ENCODE data around the gene SRSF8. TPM values are rescaled to one million over a fixed set of nuclear protein-coding genes. Genes with fewer than 3 reads are reported as not detected.
A peak's percentile ranks its signal among the peaks of the same experiment; 100 is the strongest.

Gene SRSF8
- total and polyA plus RNA-seq, 9 of the 15 experiments (the other 6 are each of a cell fraction or from before 2014, with no cell fraction given) = 18.0 to 53.4 (median 27.9) TPM

DNA sequence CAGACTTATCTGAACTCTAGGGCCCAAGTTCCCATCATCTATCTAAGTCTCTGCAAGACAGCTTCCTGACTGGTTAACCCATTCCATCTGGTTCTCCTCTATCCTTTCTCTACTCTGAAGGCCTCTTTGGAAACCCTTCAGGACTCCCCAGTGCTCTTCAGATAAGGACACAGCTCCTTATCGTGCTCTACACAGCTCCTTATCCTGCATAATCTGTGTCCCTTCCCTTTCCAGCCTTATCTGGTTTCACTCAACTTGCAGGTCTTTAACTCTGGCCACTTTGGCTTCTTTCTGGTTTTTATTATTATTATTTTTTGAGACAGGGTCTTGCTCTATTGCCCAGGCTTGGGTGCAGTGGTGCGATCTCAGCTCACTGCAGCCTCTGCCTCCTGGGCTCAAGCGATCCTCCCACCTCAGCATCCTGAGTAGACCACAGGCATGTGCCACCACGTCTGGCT, 33.5 kb downstream of the SRSF8 start (continued):
- peak; percentile 48; the same call in 1 of the 2 replicates for TF ChIP-seq MEF2D (tag; conservative IDR thresholded peaks at IDR 0.05; ENCODE audit: low read depth)
- TF ChIP-seq ZNF445 (CRISPR knock-in tag; IDR thresholded peaks at IDR 0.05; ENCODE audit: low read depth) = no peak; the same call in 1 of the 2 replicates
- TF ChIP-seq, protein P1, sequence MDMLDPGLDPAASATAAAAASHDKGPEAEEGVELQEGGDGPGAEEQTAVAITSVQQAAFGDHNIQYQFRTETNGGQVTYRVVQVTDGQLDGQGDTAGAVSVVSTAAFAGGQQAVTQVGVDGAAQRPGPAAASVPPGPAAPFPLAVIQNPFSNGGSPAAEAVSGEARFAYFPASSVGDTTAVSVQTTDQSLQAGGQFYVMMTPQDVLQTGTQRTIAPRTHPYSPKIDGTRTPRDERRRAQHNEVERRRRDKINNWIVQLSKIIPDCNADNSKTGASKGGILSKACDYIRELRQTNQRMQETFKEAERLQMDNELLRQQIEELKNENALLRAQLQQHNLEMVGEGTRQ (CRISPR knock-in tag; IDR thresholded peaks at IDR 0.05) = no peak
- TF ChIP-seq ATF1 (CRISPR knock-in tag; IDR thresholded peaks at IDR 0.05) = no peak
- TF ChIP-seq ATF1 (tag; IDR thresholded peaks at IDR 0.05) = peak; percentile 31; the same call in 1 of the 2 replicates
- no peak for TF ChIP-seq CEBPB (tag; IDR thresholded peaks at IDR 0.05)
- TF ChIP-seq, protein P2, sequence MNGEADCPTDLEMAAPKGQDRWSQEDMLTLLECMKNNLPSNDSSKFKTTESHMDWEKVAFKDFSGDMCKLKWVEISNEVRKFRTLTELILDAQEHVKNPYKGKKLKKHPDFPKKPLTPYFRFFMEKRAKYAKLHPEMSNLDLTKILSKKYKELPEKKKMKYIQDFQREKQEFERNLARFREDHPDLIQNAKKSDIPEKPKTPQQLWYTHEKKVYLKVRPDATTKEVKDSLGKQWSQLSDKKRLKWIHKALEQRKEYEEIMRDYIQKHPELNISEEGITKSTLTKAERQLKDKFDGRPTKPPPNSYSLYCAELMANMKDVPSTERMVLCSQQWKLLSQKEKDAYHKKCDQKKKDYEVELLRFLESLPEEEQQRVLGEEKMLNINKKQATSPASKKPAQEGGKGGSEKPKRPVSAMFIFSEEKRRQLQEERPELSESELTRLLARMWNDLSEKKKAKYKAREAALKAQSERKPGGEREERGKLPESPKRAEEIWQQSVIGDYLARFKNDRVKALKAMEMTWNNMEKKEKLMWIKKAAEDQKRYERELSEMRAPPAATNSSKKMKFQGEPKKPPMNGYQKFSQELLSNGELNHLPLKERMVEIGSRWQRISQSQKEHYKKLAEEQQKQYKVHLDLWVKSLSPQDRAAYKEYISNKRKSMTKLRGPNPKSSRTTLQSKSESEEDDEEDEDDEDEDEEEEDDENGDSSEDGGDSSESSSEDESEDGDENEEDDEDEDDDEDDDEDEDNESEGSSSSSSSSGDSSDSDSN (IDR thresholded peaks at IDR 0.05; ENCODE audit: borderline replicate concordance in 1 of 2, low read depth in 2 of 2, low read length in 2 of 2) = no peak
- TF ChIP-seq MEIS2 (IDR thresholded peaks at IDR 0.05; ENCODE audit: partially characterized antibody) = peak; percentile 80
- no peak for TF ChIP-seq ZNF764 (CRISPR knock-in tag; IDR thresholded peaks at IDR 0.05; ENCODE audit: low read depth)
- TF ChIP-seq, protein P3, sequence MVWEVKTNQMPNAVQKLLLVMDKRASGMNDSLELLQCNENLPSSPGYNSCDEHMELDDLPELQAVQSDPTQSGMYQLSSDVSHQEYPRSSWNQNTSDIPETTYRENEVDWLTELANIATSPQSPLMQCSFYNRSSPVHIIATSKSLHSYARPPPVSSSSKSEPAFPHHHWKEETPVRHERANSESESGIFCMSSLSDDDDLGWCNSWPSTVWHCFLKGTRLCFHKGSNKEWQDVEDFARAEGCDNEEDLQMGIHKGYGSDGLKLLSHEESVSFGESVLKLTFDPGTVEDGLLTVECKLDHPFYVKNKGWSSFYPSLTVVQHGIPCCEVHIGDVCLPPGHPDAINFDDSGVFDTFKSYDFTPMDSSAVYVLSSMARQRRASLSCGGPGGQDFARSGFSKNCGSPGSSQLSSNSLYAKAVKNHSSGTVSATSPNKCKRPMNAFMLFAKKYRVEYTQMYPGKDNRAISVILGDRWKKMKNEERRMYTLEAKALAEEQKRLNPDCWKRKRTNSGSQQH (CRISPR knock-in tag; IDR thresholded peaks at IDR 0.05) = no peak
- no peak for TF ChIP-seq ZKSCAN1 (IDR thresholded peaks at IDR 0.05; ENCODE audit: low read depth, low read length)
- TF ChIP-seq CBX8 (IDR thresholded peaks at IDR 0.05; ENCODE audit: borderline replicate concordance, extremely low read depth, low read depth, low read length, poor library complexity, severe bottlenecking) = no peak
- no peak for TF ChIP-seq PPARD (CRISPR knock-in tag; IDR thresholded peaks at IDR 0.05)
- TF ChIP-seq FOXJ3 (CRISPR knock-in tag; IDR thresholded peaks at IDR 0.05) = no peak
- TF ChIP-seq, protein P4, sequence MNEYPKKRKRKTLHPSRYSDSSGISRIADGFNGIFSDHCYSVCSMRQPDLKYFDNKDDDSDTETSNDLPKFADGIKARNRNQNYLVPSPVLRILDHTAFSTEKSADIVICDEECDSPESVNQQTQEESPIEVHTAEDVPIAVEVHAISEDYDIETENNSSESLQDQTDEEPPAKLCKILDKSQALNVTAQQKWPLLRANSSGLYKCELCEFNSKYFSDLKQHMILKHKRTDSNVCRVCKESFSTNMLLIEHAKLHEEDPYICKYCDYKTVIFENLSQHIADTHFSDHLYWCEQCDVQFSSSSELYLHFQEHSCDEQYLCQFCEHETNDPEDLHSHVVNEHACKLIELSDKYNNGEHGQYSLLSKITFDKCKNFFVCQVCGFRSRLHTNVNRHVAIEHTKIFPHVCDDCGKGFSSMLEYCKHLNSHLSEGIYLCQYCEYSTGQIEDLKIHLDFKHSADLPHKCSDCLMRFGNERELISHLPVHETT (CRISPR knock-in tag; conservative IDR thresholded peaks at IDR 0.05 in 1 of 2, IDR thresholded peaks at IDR 0.05 in 1 of 2) = peak in 1 of 2 experiments; percentile 89; a peak in 2 of 4 replicates
- TF ChIP-seq HDAC2 (IDR thresholded peaks at IDR 0.05) = peak; percentile 92
- peak; percentile 77 for TF ChIP-seq CCNT2 (IDR thresholded peaks at IDR 0.05; ENCODE audit: borderline replicate concordance, extremely low read depth, insufficient read length, low read depth, low read length)
- TF ChIP-seq ZNF586 (CRISPR knock-in tag; conservative IDR thresholded peaks at IDR 0.05) = no peak
- peak; percentile 55; the same call in 1 of the 2 replicates for TF ChIP-seq ZNF311 (CRISPR knock-in tag; IDR thresholded peaks at IDR 0.05)
- no peak for TF ChIP-seq TAF15 (IDR thresholded peaks at IDR 0.05; ENCODE audit: low read depth, low read length)
- TF ChIP-seq, protein P5, sequence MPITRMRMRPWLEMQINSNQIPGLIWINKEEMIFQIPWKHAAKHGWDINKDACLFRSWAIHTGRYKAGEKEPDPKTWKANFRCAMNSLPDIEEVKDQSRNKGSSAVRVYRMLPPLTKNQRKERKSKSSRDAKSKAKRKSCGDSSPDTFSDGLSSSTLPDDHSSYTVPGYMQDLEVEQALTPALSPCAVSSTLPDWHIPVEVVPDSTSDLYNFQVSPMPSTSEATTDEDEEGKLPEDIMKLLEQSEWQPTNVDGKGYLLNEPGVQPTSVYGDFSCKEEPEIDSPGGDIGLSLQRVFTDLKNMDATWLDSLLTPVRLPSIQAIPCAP (CRISPR knock-in tag; IDR thresholded peaks at IDR 0.05; ENCODE audit: borderline replicate concordance) = no peak
